Testis (tissue), 3 donors: ENCODE results near the gene ARPC2. TPM values are rescaled to one million over a fixed set of nuclear protein-coding genes. Genes with fewer than 3 reads are reported as not detected.

ENCODE experiments used
- DNase-seq: peaks from one replicate; pipeline ENCODE4 v3.0.0-alpha.2; 2019
- H3K27ac ChIP-seq, 2 donors: fragments of 200-600 bp; sonication (generic); one replicate each; pipeline ENCODE4 v1.5.1; 2019
- H3K27me3 ChIP-seq: fragments of 200-600 bp; sonication (generic); one replicate; pipeline ENCODE4 v1.5.1; 2019
- H3K36me3 ChIP-seq: fragments of 200-600 bp; sonication (generic); one replicate; pipeline ENCODE4 v1.5.1; 2017; ENCODE audit warnings: low read depth; ENCODE audit errors: missing control alignments
- H3K4me1 ChIP-seq: fragments of 200-600 bp; sonication (generic); one replicate; pipeline ENCODE4 v1.5.1; 2019
- H3K4me3 ChIP-seq, 2 donors: fragments of 200-600 bp; sonication (generic); one replicate each; pipeline ENCODE4 v1.5.1; 2017 to 2019
- H3K9me3 ChIP-seq: fragments of 200-600 bp; sonication (generic); one replicate; pipeline ENCODE4 v1.5.1; 2017
- POLR2A ChIP-seq: fragments of 450-650 bp; IDR thresholded peaks from one replicate; pipeline ENCODE4 v1.6.1; 2017; ENCODE audit warnings: antibody characterized with exemption, mild to moderate bottlenecking, moderate library complexity
- WGBS, 2 donors: methylation state at CpG; one replicate each; pipeline ENCODE4 v1.1.5; 2018; 5-methylcytosine and 5-hydroxymethylcytosine counted together
- intact Hi-C: fragments of 100-400 bp; cut with DNase I; formaldehyde crosslinking; loops from one replicate; pipeline ENCODE4 v1.15.1; 2023; ENCODE audit warnings: low total_unique reads
- polyA plus RNA-seq: library from polyadenylated mRNA; stranded (reverse); fragments of 350-450 nt; fragmentation: Illumina TruSeq; extraction: RNeasy Lipid Tissue Mini Kit (QIAGEN cat#74804); gene quantifications from one replicate; pipeline ENCODE4 v1.2.3, GENCODE V29; 2014; ENCODE audit warnings: low read depth, low replicate concordance; ENCODE audit not compliant: insufficient read depth
- total RNA-seq, 2 donors: library from RNA; depleted of rRNA; stranded (reverse); fragments of >200 nt; gene quantifications; one replicate each; pipeline ENCODE4 v1.2.3, GENCODE V29; 2016
- TF ChIP-seq, protein P1 (sequence below), 3 experiments: fragments of 450-650 bp in 2 of 3; fragments of 200-600 bp in 1 of 3; sonication (generic) in 1 of 3; IDR thresholded peaks; one replicate each; pipeline ENCODE4 v1.5.1; 2016 to 2019; ENCODE audit warnings: antibody characterized with exemption in 3 of 3, mild to moderate bottlenecking in 2 of 3, moderate library complexity in 1 of 3

Gene ARPC2
- total and polyA plus RNA-seq, 3 donors from 2014 or later = 255 to 338 (median 271) TPM

GRCh38 chr2:218244665-218245064 is 27.7 kb downstream of the ARPC2 start:
- H3K36me3 ChIP-seq = peaks cover 3% of the 10 kb centered on the region
- WGBS, 2 donors = 94 to 96% methylated on average over 2 of the region's 2 CpGs

DNA sequence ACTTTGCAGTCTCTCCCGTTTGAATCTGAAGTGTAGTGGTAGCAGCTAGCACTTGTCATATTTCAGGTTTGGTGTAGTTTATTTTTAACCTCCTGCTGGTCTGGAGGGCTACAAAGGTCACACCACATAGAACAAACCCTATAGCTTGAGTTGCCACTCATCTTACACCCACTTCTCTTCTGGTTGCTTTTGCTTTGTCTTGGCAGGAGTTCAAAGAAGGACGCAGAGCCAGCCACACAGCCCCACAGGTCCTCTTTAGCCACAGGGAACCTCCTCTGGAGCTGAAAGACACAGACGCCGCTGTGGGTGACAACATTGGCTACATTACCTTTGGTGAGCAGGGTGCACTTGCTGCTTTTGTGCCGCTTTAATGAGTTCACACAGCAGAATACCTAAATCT is 28.2 kb downstream of the ARPC2 start:
- H3K27me3 ChIP-seq = no peaks in the 10 kb centered on the region
- H3K9me3 ChIP-seq = no peaks in the 10 kb centered on the region
- H3K4me3 ChIP-seq = no peak overlapping the region
- DNase-seq = no peak
- peaks cover 3% of the 10 kb centered on the region for H3K36me3 ChIP-seq
- H3K4me1 ChIP-seq = no peaks in the 10 kb centered on the region
- intact Hi-C loops = no loop called here
- WGBS, 2 donors = 78 to 82% methylated on average over 5 of the region's 5 CpGs
- TF ChIP-seq, protein P1, sequence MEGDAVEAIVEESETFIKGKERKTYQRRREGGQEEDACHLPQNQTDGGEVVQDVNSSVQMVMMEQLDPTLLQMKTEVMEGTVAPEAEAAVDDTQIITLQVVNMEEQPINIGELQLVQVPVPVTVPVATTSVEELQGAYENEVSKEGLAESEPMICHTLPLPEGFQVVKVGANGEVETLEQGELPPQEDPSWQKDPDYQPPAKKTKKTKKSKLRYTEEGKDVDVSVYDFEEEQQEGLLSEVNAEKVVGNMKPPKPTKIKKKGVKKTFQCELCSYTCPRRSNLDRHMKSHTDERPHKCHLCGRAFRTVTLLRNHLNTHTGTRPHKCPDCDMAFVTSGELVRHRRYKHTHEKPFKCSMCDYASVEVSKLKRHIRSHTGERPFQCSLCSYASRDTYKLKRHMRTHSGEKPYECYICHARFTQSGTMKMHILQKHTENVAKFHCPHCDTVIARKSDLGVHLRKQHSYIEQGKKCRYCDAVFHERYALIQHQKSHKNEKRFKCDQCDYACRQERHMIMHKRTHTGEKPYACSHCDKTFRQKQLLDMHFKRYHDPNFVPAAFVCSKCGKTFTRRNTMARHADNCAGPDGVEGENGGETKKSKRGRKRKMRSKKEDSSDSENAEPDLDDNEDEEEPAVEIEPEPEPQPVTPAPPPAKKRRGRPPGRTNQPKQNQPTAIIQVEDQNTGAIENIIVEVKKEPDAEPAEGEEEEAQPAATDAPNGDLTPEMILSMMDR (IDR thresholded peaks at IDR 0.05) = no peak
- no peak for TF ChIP-seq POLR2A
- no peak overlapping the region for H3K27ac ChIP-seq

More at GRCh38 chr2:218244665-218245064, 27.7 kb downstream of the ARPC2 start:
- no peaks in the 10 kb centered on the region for H3K27me3 ChIP-seq
- DNase-seq = no peak
- TF ChIP-seq POLR2A = no peak
- TF ChIP-seq, protein P1 (IDR thresholded peaks at IDR 0.05) = no peak
- no peak overlapping the region for H3K27ac ChIP-seq
- H3K9me3 ChIP-seq = no peaks in the 10 kb centered on the region
- intact Hi-C loops = no loop called here
- no peak overlapping the region for H3K4me3 ChIP-seq
- no peaks in the 10 kb centered on the region for H3K4me1 ChIP-seq

- Histone ChIP-seq H3K4me3 (no peak overlapping the region), H3K27me3 (no peaks in the 10 kb centered on the region), H3K9me3 (no peaks in the 10 kb centered on the region), H3K36me3 (peaks cover 3% of the 10 kb centered on the region), H3K4me1 (no peaks in the 10 kb centered on the region), H3K27ac (no peak overlapping the region)
- intact Hi-C loops = no loop called here
- DNase-seq = no peak
- WGBS, 2 donors = 89 to 94% methylated on average over 13 of the region's 13 CpGs
- TF ChIP-seq, protein P1 (IDR thresholded peaks at IDR 0.05) = no peak
- TF ChIP-seq POLR2A = no peak
Observed at GRCh38 chr2:218249691-218250090, 32.7 kb downstream of the ARPC2 start.

DNA sequence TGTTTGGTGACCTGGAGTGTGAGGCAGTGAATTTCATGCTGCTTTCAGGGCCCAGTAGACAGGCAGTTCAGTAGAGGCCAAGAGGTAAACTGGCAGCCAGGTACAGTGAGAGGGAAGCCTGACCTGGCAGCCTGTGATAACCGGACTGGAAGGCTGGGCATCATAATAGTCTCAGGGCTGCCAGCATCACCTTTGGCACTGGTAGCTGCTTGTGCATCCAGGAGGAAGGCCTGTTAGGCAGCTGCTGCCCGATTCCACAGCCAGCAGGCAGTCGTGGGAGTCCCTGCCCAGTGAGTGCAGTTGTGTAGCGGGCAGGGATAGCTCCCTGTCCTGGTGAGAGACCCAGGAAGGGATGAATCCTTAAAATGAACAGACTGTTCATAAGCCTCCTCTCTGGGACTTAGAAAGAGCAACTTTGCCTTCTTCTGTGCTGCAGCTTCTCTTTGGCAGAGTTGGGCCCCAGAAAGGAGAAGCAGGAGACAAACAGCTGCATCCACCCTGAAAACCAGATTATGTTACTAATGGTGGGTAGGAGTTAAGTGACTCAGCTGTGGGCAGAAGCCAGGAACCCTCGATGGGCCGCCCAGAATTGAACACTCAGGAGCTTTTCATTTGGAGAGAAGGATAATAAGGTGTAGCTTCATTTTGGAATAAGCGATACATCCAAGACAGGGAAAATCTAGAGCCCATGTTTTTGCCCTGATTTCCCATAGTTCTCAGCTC is 35.7 kb downstream of the ARPC2 start:
- TF ChIP-seq, protein P1 (IDR thresholded peaks at IDR 0.05) = no peak
- no peak for TF ChIP-seq POLR2A
- intact Hi-C loops = no loop called here
- H3K27ac ChIP-seq = peak overlapping the region in 1 of 2 donors; percentile 36
- H3K27me3 ChIP-seq = no peaks in the 10 kb centered on the region
- DNase-seq = no peak
- no peaks in the 10 kb centered on the region for H3K9me3 ChIP-seq
- H3K4me3 ChIP-seq = no peak overlapping the region
- no peaks in the 10 kb centered on the region for H3K4me1 ChIP-seq
- peaks cover 3% of the 10 kb centered on the region for H3K36me3 ChIP-seq
- 45 to 49% methylated on average over 6 to 7 of the region's 7 CpGs for WGBS, 2 donors

- H3K4me1 ChIP-seq = no peaks in the 10 kb centered on the region
- intact Hi-C loops = no loop called here
- H3K36me3 ChIP-seq = peaks cover 3% of the 10 kb centered on the region
- 63 to 73% methylated on average over 5 of the region's 5 CpGs for WGBS, 2 donors
- DNase-seq = no peak
- no peak for TF ChIP-seq POLR2A
- TF ChIP-seq, protein P1 (IDR thresholded peaks at IDR 0.05) = no peak
- H3K27me3 ChIP-seq = no peaks in the 10 kb centered on the region
- no peaks in the 10 kb centered on the region for H3K9me3 ChIP-seq
- no peak overlapping the region for H3K4me3 ChIP-seq
- peak overlapping the region in 1 of 2 donors; percentile 36 for H3K27ac ChIP-seq
Observed at GRCh38 chr2:218253232-218253625, 36.2 kb downstream of the ARPC2 start.
